ENCODE data around the gene CD22. TPM values are rescaled to one million over a fixed set of nuclear protein-coding genes. Genes with fewer than 3 reads are reported as not detected.

The CD22 gene
- total and polyA plus RNA-seq, 2 of the 13 experiments (the other 11 are each of a cell fraction or from before 2014, with no cell fraction given) = 0.71 to 1.7 TPM

DNA sequence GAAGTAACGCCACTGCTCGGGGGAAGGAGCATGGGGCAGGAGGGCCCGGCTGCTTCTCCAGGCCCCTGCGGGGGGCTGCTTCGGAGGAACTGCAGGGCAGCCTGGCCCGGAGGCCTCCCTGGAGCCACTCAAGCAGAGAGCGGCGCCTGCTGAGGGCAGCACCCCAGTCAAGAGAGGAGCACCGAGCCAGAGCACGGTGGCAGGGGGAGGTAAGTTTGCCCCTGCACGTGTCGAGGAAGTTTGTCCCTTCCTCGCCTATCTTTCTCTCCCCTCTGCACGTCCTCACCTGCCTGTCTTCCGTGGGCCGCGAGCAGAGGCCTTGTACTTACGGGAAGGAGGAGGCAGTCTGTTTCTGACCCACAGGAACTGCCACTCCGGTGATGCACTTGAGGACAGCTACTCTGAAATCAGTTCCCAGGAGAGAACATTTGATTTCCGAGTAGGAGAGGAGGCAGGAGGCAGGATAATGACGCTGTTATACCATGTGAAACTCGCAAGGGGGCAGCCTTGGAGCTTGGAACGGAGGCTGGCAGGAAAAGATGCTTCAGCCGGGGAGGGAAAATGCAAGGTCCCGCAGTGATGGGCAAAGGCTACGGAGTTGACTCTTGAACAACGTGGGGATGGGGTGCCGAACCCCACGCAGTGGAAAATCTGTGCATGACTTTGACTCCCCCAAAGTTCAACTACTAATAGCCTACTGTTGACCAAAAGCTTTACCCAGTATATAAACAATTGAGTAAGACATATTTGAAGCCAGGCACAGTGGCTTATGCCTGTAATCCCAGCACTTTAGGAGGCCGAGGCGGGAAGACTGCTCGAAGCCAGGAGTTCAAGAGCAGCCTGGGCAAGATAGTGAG, 23.7 kb downstream of the CD22 start (continued):
- TF ChIP-seq, protein P1, sequence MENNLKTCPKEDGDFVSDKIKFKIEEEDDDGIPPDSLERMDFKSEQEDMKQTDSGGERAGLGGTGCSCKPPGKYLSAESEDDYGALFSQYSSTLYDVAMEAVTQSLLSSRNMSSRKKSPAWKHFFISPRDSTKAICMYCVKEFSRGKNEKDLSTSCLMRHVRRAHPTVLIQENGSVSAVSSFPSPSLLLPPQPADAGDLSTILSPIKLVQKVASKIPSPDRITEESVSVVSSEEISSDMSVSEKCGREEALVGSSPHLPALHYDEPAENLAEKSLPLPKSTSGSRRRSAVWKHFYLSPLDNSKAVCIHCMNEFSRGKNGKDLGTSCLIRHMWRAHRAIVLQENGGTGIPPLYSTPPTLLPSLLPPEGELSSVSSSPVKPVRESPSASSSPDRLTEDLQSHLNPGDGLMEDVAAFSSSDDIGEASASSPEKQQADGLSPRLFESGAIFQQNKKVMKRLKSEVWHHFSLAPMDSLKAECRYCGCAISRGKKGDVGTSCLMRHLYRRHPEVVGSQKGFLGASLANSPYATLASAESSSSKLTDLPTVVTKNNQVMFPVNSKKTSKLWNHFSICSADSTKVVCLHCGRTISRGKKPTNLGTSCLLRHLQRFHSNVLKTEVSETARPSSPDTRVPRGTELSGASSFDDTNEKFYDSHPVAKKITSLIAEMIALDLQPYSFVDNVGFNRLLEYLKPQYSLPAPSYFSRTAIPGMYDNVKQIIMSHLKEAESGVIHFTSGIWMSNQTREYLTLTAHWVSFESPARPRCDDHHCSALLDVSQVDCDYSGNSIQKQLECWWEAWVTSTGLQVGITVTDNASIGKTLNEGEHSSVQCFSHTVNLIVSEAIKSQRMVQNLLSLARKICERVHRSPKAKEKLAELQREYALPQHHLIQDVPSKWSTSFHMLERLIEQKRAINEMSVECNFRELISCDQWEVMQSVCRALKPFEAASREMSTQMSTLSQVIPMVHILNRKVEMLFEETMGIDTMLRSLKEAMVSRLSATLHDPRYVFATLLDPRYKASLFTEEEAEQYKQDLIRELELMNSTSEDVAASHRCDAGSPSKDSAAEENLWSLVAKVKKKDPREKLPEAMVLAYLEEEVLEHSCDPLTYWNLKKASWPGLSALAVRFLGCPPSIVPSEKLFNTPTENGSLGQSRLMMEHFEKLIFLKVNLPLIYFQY (CRISPR knock-in tag; IDR thresholded peaks at IDR 0.05; ENCODE audit: borderline replicate concordance) = no peak
- TF ChIP-seq, protein P2, sequence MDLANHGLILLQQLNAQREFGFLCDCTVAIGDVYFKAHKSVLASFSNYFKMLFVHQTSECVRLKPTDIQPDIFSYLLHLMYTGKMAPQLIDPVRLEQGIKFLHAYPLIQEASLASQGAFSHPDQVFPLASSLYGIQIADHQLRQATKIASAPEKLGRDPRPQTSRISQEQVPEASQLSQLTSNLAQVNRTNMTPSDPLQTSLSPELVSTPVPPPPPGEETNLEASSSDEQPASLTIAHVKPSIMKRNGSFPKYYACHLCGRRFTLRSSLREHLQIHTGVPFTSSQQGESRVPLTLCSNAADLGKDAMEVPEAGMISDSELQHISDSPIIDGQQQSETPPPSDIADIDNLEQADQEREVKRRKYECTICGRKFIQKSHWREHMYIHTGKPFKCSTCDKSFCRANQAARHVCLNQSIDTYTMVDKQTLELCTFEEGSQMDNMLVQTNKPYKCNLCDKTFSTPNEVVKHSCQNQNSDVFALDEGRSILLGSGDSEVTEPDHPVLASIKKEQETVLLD (CRISPR knock-in tag; IDR thresholded peaks at IDR 0.05; ENCODE audit: low read depth) = no peak
- TF ChIP-seq ZNF841 (CRISPR knock-in tag; IDR thresholded peaks at IDR 0.05; ENCODE audit: borderline replicate concordance) = no peak
- TF ChIP-seq ZNF367 (CRISPR knock-in tag; IDR thresholded peaks at IDR 0.05; ENCODE audit: borderline replicate concordance) = no peak
- peak; percentile 94 for TF ChIP-seq RAD21 (CRISPR knock-in tag; IDR thresholded peaks at IDR 0.05)
- no peak; the same call in 1 of the 2 replicates for TF ChIP-seq SIX1 (CRISPR knock-in tag; IDR thresholded peaks at IDR 0.05; ENCODE audit: borderline replicate concordance)
- no peak for TF ChIP-seq KAT2B (IDR thresholded peaks at IDR 0.05; ENCODE audit: borderline replicate concordance, low read depth, low read length)
- TF ChIP-seq ZNF558 (CRISPR knock-in tag; IDR thresholded peaks at IDR 0.05; ENCODE audit: borderline replicate concordance) = no peak
- no peak for TF ChIP-seq TOPORS (CRISPR knock-in tag; IDR thresholded peaks at IDR 0.05)
- TF ChIP-seq TBX3 (IDR thresholded peaks at IDR 0.05; ENCODE audit: borderline replicate concordance) = no peak
- TF ChIP-seq GPN1 (CRISPR knock-in tag; IDR thresholded peaks at IDR 0.05; ENCODE audit: borderline replicate concordance) = no peak
- TF ChIP-seq TEAD2 (CRISPR knock-in tag; IDR thresholded peaks at IDR 0.05) = no peak
- no peak for TF ChIP-seq ZNF180 (CRISPR knock-in tag; IDR thresholded peaks at IDR 0.05; ENCODE audit: borderline replicate concordance, low read depth)
- TF ChIP-seq ZNF720 (CRISPR knock-in tag; IDR thresholded peaks at IDR 0.05) = no peak
- no peak for TF ChIP-seq TAF15 (IDR thresholded peaks at IDR 0.05; ENCODE audit: low read depth, low read length, poor library complexity, severe bottlenecking)
- no peak for TF ChIP-seq ZNF326 (CRISPR knock-in tag; IDR thresholded peaks at IDR 0.05; ENCODE audit: borderline replicate concordance)
- TF ChIP-seq MEF2D (CRISPR knock-in tag; IDR thresholded peaks at IDR 0.05) = 0 out of 2 replicates have a peak, but pooled peaks have one; percentile 28
- no peak for TF ChIP-seq ARNT2 (CRISPR knock-in tag; IDR thresholded peaks at IDR 0.05; ENCODE audit: low read depth)
- TF ChIP-seq ZNF235 (CRISPR knock-in tag; IDR thresholded peaks at IDR 0.05; ENCODE audit: borderline replicate concordance) = no peak
- TF ChIP-seq AKAP8 (CRISPR knock-in tag; IDR thresholded peaks at IDR 0.05) = no peak
- no peak for TF ChIP-seq GTF3A (CRISPR knock-in tag; conservative IDR thresholded peaks at IDR 0.05)
- TF ChIP-seq GFI1 (CRISPR knock-in tag; IDR thresholded peaks at IDR 0.05; ENCODE audit: borderline replicate concordance) = no peak; the same call in 1 of the 2 replicates
- TF ChIP-seq ZNF790 (CRISPR knock-in tag; IDR thresholded peaks at IDR 0.05; ENCODE audit: borderline replicate concordance) = no peak; the same call in 1 of the 2 replicates
- TF ChIP-seq ERF (CRISPR knock-in tag; IDR thresholded peaks at IDR 0.05) = peak; percentile 54; the same call in 1 of the 2 replicates
- no peak for TF ChIP-seq ZNF484 (CRISPR knock-in tag; IDR thresholded peaks at IDR 0.05; ENCODE audit: borderline replicate concordance, low read depth)
- no peak for TF ChIP-seq TCF7L2 (IDR thresholded peaks at IDR 0.05; ENCODE audit: low read depth, low read length)

Measured in HepG2 (cell line).